Tibial nerve (tissue), 4 donors: ENCODE results near the gene DHRS2.

Source experiments
- CTCF ChIP-seq, 5 experiments: fragments of 200-600 bp in 3 of 5; fragments of 450-650 bp in 2 of 5; sonication (generic) in 3 of 5; IDR thresholded peaks; one replicate each; pipeline ENCODE4 v1.5.1; 2016 to 2019; ENCODE audit warnings: antibody characterized with exemption in 5 of 5, mild to moderate bottlenecking in 3 of 5, moderate library complexity in 2 of 5
- EP300 ChIP-seq, 2 donors: sonication (generic); formaldehyde crosslinking; IDR thresholded peaks; one replicate each; pipeline ENCODE4 v1.6.1; 2017; ENCODE audit warnings: antibody characterized with exemption in 2 of 2, mild to moderate bottlenecking in 1 of 2
- POLR2A ChIP-seq, 2 donors: fragments of 450-650 bp; IDR thresholded peaks; one replicate each; pipeline ENCODE4 v1.6.1; 2017; ENCODE audit warnings: antibody characterized with exemption in 2 of 2, mild to moderate bottlenecking in 2 of 2, moderate library complexity in 2 of 2

GRCh38 chr14:23664207-23664885 lies 28.2 kb downstream of the DHRS2 start:
- TF ChIP-seq POLR2A (IDR thresholded peaks at IDR 0.05), result no peak
- TF ChIP-seq CTCF (IDR thresholded peaks at IDR 0.05), result no peak
- TF ChIP-seq EP300 (IDR thresholded peaks at IDR 0.05), result no peak
